ENCODE results near the gene NDUFA3. TPM values are rescaled to one million over a fixed set of nuclear protein-coding genes. Genes with fewer than 3 reads are reported as not detected.

NDUFA3 gene
- total and polyA plus RNA-seq, 2 of the 13 experiments (the other 11 are each of a cell fraction or from before 2014, with no cell fraction given) = 31.6 to 75.4 TPM

DNA sequence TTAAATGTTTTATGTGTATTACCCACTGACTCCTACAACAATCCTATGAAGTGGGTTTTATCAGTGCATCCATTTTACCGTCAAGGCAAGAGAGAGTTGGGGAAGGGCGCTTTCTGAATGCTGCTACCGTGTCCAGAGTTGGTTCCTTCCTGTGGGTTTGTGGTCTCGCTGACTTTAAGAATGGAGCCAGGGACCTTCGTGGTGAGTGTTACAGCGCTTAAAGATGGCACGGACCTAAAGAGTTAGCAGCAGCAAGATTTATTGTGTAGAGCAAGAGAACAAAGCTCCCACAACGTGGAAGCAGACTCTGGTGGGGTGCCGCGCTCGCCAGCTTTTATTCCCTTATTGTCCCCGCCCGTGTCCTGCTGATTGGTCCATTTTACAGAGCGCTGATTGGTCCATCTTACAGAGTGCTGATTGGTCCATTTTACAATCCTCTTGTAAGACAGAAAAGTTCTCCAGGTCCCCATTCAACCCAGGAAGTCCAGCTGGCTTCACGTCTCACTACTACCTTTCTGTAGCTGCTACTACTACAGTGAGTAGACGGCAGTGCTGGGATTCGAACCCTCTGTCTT lies 8.1 kb upstream of the NDUFA3 start (continued):
- TF ChIP-seq BRD4 (CRISPR knock-in tag; IDR thresholded peaks at IDR 0.05) (no peak), RNF219 (CRISPR knock-in tag; IDR thresholded peaks at IDR 0.05) (no peak), ZKSCAN5 (CRISPR knock-in tag; IDR thresholded peaks at IDR 0.05) (no peak), ZNF33A (CRISPR knock-in tag; IDR thresholded peaks at IDR 0.05; ENCODE audit: borderline replicate concordance) (no peak), REL (CRISPR knock-in tag; conservative IDR thresholded peaks at IDR 0.05) (no peak), HNF1A (IDR thresholded peaks at IDR 0.05; ENCODE audit: low read depth) (no peak), HNF1A (CRISPR knock-in tag; IDR thresholded peaks at IDR 0.05; ENCODE audit: borderline replicate concordance) (no peak), SIN3B (IDR thresholded peaks at IDR 0.05; ENCODE audit: low read length) (no peak)
